GM19099 (cell line): ENCODE measurements around the gene OR56A1.

Experiments
- POLR2A ChIP-seq: IDR thresholded peaks from 3 replicates; pipeline ENCODE4 v1.6.1; 2011; ENCODE audit warnings: low read depth; ENCODE audit not compliant: insufficient read length; ENCODE audit errors: extremely low read depth

OR56A1 gene, protein sequence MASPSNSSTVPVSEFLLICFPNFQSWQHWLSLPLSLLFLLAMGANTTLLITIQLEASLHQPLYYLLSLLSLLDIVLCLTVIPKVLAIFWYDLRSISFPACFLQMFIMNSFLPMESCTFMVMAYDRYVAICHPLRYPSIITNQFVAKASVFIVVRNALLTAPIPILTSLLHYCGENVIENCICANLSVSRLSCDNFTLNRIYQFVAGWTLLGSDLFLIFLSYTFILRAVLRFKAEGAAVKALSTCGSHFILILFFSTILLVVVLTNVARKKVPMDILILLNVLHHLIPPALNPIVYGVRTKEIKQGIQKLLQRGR

DNA sequence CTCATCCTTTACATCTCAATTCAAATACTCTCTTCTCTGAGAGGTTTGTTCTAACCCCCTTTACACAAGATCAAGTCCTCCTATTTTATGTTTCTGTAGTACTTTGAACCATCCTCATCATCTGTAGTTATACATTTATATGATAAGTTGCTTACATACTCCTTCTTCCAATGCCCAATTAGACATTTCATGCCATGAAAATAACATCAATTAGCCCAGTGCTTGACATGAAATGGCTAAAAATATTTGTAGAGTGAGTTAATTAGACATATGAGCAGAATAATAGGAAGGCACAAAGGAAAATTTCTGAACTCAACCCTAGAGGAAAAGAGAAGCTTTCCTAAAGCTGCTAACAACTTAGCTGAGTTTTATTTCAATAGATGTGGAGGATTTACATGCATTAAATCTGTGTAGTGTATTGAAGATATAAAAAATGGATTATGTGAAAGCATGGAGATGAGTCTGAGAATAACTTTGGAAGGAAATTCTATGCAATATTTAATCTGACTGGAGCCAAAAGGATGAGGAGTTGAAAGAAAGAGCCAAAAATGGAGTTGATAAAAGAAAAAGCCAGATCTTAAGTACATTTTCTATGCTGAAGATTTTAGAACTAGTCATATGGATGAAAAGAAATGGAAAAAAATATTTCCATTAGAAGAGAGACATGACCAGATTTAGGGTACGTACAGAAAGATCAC is at the start of gene OR56A1:
Gene OR56A1 (minus strand): TSS at position 51 of the 698 bp plus-strand sequence. CDS start 3,066 bp downstream, outside the sequence.
- TF ChIP-seq POLR2A = no peak

DNA sequence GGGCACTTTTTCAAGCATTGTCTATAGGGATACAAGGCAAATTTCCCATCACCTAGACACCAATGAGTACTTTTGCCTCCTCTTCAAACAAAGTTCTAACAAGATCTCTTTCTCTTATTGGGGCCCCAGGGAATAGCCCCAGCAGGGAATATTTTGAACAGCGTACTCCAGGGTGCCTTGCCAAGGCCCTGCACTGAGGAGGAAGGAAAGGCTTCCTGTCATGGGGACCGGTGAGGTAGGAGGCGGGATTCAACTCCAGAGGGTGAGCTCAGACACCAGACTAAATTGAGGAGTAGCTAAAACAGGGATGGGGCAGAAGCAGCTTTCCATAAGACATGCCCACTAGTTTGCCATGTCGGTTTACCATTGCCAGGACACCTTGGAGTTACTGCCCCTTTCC is 48.9 kb upstream of the OR56A1 start:
- TF ChIP-seq POLR2A = no peak

DNA sequence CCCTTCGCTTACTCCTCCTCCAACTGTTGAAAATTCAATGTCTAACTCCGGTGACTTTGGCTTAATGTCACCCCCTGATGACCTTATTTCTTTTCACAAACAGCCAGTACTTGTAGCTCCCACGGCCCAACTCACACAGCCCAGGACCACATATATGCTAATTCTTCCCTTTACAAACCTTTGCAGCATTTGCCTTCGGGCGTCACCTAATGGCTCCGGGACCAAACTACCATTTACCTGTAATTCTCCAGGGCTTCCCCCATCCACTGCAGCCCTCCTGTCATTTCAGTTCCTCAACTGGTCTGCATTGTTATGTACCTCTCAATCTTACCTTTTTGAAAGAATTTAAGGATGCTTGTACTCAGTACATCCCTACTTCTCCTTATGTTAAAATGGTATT is 47.2 kb upstream of the OR56A1 start:
- no peak for TF ChIP-seq POLR2A

DNA sequence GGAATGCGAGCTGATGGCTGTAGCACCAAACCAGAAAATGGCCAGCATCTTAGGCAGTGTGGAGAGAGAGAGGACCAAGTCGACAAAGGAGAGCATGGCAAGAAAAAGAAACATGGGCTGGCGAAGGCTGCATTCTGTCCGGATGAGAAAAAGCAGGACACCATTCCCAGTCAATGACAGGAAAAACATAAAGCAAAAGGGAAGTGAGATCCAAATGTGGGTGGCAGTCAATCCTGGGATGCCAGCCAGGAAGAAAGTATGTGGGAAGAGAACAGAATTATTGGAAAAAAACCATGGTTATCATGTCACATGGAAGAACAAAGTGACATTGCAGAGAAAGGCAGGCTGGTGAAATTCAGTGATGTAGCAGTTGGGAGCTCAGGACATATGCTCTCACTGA is 36.9 kb upstream of the OR56A1 start:
- no peak for TF ChIP-seq POLR2A

DNA sequence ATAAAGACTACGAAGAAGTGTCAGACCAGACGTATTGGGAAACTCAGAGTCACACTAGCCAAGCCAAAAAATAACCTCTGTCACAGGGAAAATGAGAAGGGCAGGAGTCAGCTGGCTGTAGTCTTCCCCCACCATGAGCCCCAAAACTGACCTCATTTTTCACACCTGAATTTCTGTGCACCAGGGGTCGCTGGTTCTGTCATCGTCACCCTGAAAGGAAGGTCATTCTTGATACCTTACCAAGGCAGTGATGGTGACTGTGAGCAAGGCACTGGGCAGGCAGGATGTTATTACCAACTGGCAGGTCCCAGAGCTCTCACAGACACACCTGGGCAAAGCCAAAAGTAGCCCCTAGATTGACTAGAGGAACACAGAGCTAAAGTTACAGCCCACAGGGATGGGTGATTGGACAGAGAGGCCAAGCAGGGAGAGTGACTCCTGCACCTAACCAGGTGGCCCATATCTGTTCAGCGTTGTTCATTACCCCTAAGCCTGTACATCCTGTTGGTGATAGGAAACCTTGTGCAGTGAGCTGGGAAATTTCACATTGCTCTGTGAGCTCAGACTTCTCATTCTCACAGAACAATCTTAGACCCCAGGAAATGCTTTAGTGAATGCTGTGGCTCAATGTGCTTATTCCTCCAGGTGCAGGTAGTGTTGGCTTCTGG is 32.3 kb upstream of the OR56A1 start:
- no peak for TF ChIP-seq POLR2A

DNA sequence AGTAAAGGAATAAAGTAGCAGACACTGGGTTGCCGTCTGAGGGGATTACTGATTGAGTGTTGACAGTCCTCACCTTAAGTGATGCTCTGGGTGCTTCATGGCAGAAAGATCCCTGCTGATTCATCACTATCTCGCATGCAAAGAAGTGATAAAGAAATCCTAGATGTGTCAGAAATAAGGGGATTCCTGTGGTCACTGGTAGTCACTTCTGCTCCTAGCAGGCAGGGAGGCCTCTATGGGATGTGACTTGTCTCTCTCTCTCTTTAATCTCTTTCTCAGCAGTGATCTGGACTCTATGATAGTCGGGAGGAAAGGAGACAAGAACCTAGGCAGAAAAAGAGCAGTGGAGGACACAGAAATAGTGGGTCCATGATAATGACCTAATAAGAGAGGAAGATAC is 30.9 kb upstream of the OR56A1 start:
- TF ChIP-seq POLR2A = no peak

DNA sequence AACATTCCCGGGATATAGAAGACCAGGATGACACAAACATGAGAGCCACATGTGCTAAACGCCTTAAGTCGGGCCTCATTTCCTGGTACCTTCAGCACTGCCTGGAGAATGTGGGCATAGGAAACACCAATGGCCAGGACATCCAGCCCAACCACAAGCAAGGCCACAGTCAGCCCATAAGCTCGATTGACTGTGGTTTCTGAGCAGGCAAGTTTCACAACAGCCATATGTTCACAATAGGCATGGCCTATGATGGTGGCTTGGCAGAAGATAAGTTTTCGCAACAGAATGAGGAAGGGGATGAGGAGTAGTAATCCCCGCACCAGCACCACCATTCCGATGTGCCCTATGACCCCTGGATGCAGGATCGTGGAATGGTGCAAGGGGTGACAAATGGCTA is 26.9 kb upstream of the OR56A1 start:
- TF ChIP-seq POLR2A = no peak

DNA sequence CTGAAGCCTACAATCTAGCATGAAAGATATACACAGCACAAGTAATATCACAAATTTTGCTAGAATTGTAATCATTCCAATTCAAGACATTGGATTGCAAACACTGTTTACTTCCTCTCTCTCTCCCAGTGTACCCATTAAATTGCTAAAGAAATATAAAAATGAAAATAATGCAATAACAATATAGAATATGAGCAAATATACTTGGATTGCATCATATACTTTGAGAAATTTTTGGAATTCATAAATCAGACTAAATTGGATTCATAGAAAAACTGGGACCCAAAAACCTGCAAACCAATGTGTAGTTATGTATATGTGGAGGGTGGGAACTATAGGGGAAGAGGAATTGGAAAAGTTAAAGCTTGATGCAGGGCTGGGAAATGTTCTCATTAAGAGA is 25.0 kb upstream of the OR56A1 start:
- no peak for TF ChIP-seq POLR2A

DNA sequence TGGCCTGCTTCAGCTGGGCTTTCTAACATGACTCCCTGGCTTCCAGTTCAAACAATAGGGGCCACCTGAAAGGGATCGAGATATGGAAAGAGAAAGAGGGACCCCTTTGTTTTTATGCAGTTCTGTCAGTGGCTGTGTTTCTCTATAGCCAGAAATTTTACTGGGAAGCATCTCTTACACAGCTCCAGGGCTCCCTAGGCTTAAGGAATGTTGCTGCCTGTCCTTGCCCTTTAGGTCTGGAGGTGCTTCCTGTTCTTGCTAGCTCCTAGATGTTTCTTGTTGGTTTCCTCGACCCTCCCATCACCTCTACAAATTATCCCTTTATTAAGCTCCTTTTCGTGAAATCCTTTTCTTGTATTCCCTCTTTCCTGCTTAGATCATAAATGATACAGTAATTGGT is 21.8 kb upstream of the OR56A1 start:
- no peak for TF ChIP-seq POLR2A

DNA sequence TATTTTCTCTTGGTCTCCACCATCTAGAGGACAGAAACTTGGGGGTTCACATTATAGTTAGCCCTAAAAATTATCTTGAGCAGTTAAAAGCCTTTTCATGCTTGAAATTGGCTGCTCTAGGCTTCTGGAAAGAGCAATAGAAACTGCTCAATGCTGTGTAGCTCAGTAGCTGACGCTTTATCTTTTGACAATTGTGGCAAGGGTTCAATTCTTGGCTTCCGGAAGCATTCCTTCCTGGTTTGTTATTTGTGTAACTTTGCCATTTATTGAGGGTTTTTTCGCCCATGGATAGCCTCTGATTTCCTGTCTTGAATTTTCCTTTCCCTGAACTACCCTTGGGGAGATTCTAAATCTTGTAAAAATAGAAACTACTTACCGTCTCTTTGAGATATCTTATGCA is 10.3 kb upstream of the OR56A1 start:
- TF ChIP-seq POLR2A = no peak

DNA sequence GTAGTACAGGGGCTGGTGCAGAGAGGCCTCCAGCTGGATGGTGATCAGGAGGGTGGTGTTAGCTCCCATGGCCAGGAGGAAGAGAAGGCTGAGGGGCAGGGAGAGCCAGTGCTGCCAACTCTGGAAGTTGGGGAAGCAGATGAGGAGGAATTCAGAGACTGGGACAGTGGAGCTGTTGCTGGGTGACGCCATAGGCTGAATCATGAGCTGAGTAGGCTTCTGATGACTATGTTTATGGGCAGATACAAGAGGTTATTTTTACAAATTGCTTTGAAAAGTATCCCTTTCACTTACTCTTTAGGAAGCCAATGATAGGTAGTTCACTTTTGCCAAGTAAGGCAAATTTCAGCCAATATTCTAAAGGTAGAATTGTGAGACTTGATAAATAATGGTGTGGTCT is 3.1 kb downstream of the OR56A1 start:
- no peak for TF ChIP-seq POLR2A

DNA sequence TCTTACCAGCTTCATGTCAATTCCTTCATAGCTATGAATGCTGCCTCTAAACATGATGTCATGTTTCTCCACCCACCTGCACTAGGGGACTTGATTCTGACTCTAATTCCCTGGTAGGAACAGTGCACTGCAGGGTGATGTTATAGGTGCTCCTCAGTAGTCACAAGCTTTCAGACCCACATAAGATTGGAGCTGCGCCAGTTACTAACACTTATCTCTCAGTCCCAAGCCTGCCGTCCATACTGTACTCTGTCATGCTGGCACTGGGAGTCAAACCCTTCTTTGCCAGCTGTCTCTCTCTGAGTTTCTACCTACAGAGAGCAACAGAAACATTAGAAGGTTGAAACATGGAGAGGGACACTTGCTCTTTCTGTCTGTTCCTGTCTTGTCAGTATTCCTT is 5.5 kb downstream of the OR56A1 start:
- TF ChIP-seq POLR2A = no peak

DNA sequence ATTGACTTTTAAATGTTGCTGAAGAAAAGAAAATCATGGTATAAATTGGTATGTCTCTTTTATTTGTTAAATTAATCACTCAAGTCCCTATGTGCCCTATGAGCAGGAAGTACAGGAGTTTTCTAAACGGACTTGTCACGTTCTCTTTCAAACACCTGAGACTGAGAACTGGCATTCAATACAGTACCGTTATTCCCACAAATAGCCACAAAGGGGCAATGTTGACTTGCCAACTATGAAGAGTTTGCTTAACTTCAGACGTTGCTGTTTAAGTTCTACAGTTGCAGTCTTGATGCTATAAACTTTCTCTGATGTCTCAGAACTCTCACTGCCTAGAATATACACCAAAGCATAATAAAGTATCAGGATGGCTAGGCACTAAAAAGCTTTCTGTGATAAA is 7.6 kb downstream of the OR56A1 start:
- TF ChIP-seq POLR2A = no peak

DNA sequence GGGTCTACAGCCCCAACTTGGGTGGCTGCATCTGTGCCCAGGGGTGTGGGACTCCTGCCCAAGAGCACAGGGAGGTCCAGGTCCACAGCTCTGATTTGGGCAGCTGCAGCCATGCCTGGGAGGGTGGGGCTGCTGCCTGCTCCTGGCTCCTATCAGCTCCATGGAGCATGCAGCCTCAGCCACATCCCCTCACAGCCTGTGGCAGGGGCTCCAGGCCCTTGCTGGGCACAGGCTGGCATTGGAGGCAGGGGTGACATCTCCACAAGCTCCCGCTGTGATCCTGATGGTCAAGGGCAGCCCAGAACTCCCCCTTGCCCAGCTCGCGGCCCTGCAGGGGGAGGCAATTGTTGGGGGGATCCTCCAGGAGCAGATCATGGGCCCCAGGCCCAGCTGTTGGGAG is 17.5 kb downstream of the OR56A1 start:
- no peak for TF ChIP-seq POLR2A

DNA sequence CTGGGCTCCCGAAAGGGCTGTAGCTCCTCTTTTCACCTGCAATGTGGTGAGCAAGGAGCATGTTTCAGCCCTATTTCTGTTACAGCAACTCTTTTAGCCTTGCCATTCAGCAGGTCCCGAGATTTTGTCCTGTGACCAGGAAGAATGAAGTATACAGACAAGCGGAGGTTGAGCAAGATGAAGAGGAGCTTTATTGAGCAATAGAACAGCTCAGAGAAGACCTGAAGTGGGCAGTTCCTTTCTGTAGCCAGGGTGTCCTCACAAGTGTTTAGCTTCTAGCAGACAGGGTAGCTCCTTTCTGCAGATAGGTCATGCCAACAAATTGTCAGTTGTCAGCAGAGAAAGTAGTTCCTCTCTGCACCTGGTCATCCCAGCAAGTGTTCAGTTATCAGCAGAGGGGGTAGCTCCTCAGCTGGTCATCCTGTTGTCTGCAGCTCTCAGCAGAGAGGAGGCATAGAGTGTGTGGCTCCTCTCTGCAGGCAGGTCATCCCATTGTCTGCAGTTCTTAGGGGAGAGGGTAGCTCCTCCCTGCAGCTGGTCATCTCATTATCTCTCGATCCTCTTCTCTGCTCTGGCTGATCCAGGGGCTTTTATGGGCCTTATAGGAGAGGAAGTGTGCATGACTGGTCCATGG is 18.4 kb downstream of the OR56A1 start:
- no peak for TF ChIP-seq POLR2A

DNA sequence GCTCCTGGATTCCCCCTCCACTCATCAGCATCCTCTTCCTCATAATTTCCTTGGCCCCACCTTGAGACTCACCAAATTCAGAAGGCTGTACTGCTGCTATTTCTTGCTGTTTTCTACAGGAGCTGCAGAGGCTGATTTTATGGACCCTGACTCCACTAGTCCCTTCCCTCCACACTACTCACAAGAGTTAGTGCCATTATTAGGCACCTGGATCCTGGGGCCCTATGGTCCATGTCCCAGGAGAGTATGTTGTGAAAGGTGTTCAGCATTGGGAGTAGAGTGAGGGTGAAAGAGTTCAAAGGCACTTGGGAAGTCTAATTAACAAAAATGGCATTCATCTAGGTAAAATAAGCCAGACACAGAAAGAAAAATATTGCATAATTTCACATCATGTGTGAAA is 23.7 kb downstream of the OR56A1 start, which contains the start of gene OR56A4:
Gene OR56A4 (minus strand): TSS at position 101 of the 400 bp plus-strand sequence. CDS start 3,954 bp downstream, outside the sequence.
- TF ChIP-seq POLR2A = no peak

DNA sequence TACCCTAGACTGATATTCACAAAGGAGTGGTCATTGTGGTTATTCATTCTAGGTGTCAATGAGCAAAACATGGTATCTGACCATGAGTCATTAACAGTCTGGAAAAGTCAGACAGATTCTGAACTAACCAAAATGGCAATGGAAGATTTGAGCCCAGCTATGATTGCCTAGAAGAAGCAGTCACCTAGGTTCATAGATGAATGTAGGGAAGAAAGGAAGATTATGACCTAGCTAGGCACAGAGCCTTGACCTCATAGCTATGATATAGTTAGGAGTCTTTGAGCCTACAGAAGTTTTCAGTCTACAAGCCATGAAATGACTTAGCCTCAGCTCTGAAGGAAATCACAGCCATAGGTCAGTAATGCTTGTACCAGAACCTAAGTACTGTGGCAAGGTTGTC is 24.2 kb downstream of the OR56A1 start:
- TF ChIP-seq POLR2A = no peak
